Ishikawa (cell line): ENCODE data around the gene EXOC3.

Source experiments
- CREB1 ChIP-seq: IDR thresholded peaks from 2 replicates; pipeline ENCODE4 v1.6.1; 2012; ENCODE audit warnings: low read depth
- EGR1 ChIP-seq: IDR thresholded peaks from 2 replicates; pipeline ENCODE4 v1.6.1; 2012
- EP300 ChIP-seq: IDR thresholded peaks from 2 replicates; pipeline ENCODE4 v1.6.1; 2012; ENCODE audit warnings: borderline replicate concordance
- MAX ChIP-seq: IDR thresholded peaks from 2 replicates; pipeline ENCODE4 v1.6.1; 2012
- NFIC ChIP-seq: IDR thresholded peaks from 2 replicates; pipeline ENCODE4 v1.6.1; 2012
- REST ChIP-seq: IDR thresholded peaks from 2 replicates; pipeline ENCODE4 v1.6.1; 2012; ENCODE audit warnings: low read depth, mild to moderate bottlenecking
- TAF1 ChIP-seq: IDR thresholded peaks from 2 replicates; pipeline ENCODE4 v1.6.1; 2012; ENCODE audit warnings: low read depth, mild to moderate bottlenecking
- TCF12 ChIP-seq: IDR thresholded peaks from 2 replicates; pipeline ENCODE4 v1.6.1; 2012; ENCODE audit warnings: low read depth
- TEAD4 ChIP-seq: IDR thresholded peaks from 2 replicates; pipeline ENCODE4 v1.6.1; 2012
- USF1 ChIP-seq: IDR thresholded peaks from 2 replicates; pipeline ENCODE4 v1.6.1; 2012
- YY1 ChIP-seq: IDR thresholded peaks from 2 replicates; pipeline ENCODE4 v1.6.1; 2012; ENCODE audit warnings: low read depth

- TF ChIP-seq REST (no peak), NFIC (no peak), MAX (no peak), TEAD4 (no peak), TAF1 (no peak), TCF12 (no peak), EP300 (no peak), CREB1 (no peak), EGR1 (no peak), YY1 (no peak), USF1 (no peak)
Observed at GRCh38 chr5:469752-470483, 26.9 kb downstream of the EXOC3 start.
